ENCODE measurements around the gene BICD1.

DNA sequence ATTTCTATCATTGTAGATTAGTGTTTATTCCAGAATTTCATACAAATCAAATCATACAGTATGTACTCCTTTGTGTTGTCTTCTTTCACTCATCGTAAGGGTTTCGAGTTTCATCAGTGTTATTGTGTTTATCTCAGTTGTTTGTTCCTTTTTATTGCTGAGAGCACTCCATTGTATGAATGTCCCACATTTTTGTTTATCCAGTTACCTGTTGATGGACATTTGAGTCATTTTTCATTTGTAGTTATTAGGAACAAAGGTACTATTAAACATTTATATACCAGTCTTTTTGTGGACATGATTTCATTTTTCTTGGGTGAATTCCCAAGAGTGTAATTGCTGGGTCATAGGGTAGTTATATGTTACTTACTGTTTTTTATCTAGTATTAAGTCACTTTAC lies 70.0 kb downstream of the BICD1 start:
- no peak for TF ChIP-seq POLR2A (IDR thresholded peaks at IDR 0.05)
- TF ChIP-seq, protein P1, sequence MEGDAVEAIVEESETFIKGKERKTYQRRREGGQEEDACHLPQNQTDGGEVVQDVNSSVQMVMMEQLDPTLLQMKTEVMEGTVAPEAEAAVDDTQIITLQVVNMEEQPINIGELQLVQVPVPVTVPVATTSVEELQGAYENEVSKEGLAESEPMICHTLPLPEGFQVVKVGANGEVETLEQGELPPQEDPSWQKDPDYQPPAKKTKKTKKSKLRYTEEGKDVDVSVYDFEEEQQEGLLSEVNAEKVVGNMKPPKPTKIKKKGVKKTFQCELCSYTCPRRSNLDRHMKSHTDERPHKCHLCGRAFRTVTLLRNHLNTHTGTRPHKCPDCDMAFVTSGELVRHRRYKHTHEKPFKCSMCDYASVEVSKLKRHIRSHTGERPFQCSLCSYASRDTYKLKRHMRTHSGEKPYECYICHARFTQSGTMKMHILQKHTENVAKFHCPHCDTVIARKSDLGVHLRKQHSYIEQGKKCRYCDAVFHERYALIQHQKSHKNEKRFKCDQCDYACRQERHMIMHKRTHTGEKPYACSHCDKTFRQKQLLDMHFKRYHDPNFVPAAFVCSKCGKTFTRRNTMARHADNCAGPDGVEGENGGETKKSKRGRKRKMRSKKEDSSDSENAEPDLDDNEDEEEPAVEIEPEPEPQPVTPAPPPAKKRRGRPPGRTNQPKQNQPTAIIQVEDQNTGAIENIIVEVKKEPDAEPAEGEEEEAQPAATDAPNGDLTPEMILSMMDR (IDR thresholded peaks at IDR 0.05 in 8 of 11, conservative IDR thresholded peaks at IDR 0.05 in 3 of 11), result no peak

Data from spleen (tissue), 7 donors.